Left cardiac atrium (tissue), 4 donors: ENCODE results near the gene MIF. TPM values are rescaled to one million over a fixed set of nuclear protein-coding genes. Genes with fewer than 3 reads are reported as not detected.
"Not testable (repeated sequence)": the region's sequence is repeated elsewhere in the genome, so short reads cannot be mapped to it uniquely, and the experiment has no call there.

ENCODE experiments used
- ATAC-seq, 2 donors: fragments of 200-7000 bp; cut with Tn5 transposase; one replicate each; pipeline ENCODE4 v1.9.1; 2020; ENCODE audit warnings: mild to moderate bottlenecking in 2 of 2, moderate library complexity in 2 of 2
- DNase-seq: peaks from one replicate; pipeline ENCODE4 v3.0.0-alpha.2; 2020
- intact Hi-C, 2 donors: fragments of 100-400 bp; cut with DNase I; formaldehyde crosslinking; loops; one replicate each; pipeline versions ENCODE4 v1.14.1 to v1.15.1; 2022 to 2023
- total RNA-seq, 2 donors: library from RNA; stranded (reverse); fragmentation: NEBNext Ultra II Directional; extraction: Animal tissue kit (Norgen Biotek cat#: 25700); gene quantifications; one replicate each; pipeline ENCODE4 v1.2.1, GENCODE V29; 2021
- donor health status: DM: no; HTN: yes; CAD: no.
- donor health status: DM: no; HTN: yes; CAD: no; lungs with severe emphysema.
- donor health status: DM: yes; HTN: yes; CAD: no.
- donor health status: Dilated cardiomyopathy.

The MIF gene
- total RNA-seq, 2 donors from 2014 or later = 292 to 347 TPM

DNA sequence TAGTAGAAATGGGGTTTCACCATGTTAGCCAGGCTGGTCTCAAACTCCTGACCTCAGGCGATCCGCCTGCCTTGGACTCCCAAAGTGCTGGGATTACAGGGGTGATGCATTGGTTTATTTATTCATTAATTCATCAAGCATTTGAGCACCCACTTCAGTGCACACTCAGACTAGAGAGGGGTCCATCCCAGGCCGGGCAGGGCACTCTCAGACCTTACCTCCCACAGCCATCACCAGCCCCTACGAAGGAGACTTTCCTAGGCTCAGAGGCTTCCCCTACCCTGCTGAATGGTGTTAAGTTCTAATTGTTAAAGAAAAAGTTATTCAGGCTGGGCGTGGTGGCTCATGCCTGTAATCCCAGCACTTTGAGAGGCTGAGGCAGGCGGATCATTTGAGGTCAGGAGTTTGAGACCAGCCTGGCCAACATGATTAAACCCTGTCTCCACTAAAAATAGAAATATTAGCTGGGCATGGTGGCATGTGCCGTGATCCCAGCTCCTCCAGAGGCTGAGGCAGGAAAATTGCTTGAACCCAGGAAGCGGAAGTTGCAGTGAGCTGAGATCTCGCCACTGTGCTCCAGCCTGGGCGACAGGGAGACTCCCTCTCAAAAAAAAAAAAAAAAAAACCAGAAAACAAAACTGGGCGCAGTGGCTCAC lies 29.6 kb upstream of the MIF start:
- ATAC-seq, intact Hi-C loops: not testable (repeated sequence)

DNA sequence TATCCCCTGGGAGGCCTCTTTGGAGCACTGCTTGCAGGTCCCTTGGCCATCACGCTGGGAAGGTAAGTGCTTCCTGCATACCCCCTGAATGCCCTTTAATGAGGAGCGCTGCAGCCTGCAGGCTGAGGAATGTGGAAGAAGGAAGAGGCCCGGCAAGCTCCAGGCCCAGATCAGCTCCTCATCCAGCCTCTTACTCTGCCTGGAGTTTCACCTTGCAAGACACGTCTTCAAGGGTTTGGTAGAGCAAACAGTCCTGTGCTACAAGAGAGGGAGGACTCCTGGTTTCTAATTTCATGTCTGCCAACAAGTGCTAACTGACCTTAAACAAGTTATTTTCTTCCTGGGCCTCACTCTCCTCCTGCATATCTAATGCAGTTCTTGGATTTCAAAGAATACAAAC lies 25.6 kb upstream of the MIF start:
- DNase-seq (no peak), ATAC-seq (no peak)
- intact Hi-C loops = no loop called here

More for the DNA sequence above, 29.6 kb upstream of the MIF start:
- not testable (repeated sequence) for DNase-seq

DNA sequence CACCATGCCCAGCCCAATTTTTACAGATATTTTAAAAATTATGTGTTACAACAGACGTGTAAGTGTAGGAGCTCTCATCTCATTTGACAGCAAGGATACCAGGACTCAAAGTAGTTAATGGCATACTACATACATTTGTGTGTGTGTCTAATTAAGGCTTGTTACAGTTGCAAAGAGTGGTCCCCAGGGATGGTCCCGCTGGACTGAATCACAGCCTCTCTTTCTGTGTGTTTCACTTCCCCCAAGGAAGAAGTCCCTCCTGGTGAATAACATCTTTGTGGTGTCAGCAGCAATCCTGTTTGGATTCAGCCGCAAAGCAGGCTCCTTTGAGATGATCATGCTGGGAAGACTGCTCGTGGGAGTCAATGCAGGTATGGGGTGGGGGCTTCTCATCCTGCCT lies 19.3 kb upstream of the MIF start:
- DNase-seq (no peak), ATAC-seq (no peak)
- intact Hi-C loops = loop anchor here in 1 of 2 donors (10.0 kb wide), 1 partner anchor 60 kb away; no protein-coding TSS in a partner anchor

DNA sequence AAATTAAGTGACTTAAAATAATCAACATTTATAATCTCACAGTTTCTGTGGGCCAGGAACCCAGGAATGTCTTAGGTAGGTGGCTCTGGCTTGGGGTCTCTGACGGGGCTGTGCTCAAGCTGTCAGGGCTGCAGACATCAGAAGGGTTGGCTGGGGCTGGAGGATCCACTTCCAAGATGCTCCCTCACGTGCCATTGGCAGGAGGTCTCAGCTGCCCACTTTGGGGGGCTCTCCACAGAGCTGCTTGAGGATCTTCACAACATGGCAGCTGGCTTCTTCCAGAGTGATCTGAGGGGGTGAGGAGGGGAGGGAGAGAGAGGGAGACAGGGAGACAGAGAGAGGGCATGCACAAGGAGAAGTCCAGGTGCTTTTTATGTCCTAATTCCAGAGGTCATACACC lies 18.4 kb upstream of the MIF start:
- DNase-seq (no peak), ATAC-seq (no peak)
- intact Hi-C loops = loop anchor here in 1 of 2 donors (10.0 kb wide), 1 partner anchor 59 kb away; no protein-coding TSS in a partner anchor

DNA sequence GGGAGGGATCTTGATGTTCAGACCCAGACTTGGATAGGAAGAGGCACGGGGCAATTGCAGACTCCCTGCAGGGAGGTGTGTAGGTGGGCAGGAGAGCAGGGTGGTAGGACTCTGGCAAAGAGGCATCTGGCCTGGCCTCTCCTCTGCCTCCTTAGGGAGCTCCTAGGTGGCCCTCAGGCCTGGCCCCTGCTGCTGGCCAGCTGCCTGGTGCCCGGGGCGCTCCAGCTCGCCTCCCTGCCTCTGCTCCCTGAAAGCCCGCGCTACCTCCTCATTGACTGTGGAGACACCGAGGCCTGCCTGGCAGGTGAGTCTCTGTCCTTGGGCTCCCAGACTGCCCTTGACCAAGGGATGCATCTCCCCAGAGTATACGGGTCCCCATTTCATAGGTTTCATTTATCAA lies 16.6 kb upstream of the MIF start:
- ATAC-seq (no peak), DNase-seq (no peak)
- intact Hi-C loops = loop anchor here in 1 of 2 donors (10.0 kb wide), 1 partner anchor 57 kb away; no protein-coding TSS in a partner anchor

DNA sequence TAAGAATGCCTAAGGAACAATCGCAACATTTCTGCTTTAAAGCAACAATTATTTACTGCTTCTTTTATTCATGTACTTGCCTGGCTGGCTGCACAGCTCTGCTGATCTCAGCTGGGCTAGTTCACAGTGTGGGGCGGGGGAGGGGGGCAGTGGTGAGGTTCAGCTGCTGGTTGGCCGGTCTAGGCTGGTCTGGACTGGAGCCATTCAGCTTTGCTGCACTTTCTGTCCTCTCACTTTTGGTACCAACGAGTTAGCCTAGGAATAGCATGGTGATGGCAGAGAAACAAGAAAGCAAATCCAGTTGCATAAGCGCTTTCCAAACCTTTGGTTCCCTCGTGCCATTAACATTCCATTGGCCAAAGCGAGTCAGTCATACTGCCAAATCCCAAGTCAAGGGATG lies 16.0 kb upstream of the MIF start:
- intact Hi-C loops = loop anchor here in 1 of 2 donors (10.0 kb wide), 1 partner anchor 57 kb away; no protein-coding TSS in a partner anchor
- no peak for DNase-seq
- peak; percentile 25 to 41 for ATAC-seq

DNA sequence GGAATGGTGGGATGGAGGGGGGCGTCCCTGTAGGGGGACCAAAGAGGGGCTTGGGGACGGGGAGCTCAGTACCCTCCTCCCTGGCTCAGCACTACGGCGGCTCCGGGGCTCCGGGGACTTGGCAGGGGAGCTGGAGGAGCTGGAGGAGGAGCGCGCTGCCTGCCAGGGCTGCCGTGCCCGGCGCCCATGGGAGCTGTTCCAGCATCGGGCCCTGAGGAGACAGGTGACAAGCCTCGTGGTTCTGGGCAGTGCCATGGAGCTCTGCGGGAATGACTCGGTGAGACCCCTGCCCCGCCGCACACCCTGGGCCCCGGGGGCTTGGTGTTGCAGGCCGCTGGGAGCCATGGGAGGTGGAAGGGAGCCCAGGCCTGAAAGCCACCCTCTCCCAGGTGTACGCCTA lies 11.8 kb upstream of the MIF start:
- DNase-seq (no peak), ATAC-seq (peak in 1 of 2 donors; percentile 23)
- intact Hi-C loops = no loop called here

DNA sequence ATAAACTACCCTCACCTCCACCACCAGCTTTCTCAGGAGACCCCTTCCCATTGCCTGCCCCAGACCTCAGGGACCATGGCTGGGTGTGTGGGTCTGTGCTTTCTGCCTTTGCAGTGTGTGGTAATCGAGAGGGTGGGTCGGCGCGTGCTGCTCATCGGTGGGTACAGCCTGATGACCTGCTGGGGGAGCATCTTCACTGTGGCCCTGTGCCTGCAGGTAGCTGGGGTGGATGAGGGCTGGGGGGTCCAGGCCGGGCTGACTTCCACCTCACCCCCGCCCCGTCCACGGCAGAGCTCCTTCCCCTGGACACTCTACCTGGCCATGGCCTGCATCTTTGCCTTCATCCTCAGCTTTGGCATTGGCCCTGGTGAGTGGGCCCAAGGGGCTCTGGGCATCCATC lies 10.5 kb upstream of the MIF start:
- DNase-seq (no peak), ATAC-seq (no peak)
- intact Hi-C loops = no loop called here

DNA sequence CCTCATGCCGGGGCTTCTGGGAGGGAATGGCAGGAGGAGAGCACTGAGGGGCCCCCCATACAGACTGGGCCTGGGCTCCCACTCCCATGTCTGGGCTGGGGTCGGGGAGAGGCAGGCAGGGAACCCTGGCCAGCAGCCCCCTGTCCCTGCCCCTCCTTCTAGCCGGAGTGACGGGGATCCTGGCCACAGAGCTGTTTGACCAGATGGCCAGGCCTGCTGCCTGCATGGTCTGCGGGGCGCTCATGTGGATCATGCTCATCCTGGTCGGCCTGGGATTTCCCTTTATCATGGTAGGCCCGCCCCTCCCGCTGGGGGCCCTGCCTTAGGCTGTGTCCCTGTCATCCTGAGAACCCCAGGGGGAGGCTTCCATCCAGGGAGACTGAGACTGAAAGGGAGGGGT lies 10.0 kb upstream of the MIF start:
- ATAC-seq (no peak), DNase-seq (no peak)
- intact Hi-C loops = no loop called here

DNA sequence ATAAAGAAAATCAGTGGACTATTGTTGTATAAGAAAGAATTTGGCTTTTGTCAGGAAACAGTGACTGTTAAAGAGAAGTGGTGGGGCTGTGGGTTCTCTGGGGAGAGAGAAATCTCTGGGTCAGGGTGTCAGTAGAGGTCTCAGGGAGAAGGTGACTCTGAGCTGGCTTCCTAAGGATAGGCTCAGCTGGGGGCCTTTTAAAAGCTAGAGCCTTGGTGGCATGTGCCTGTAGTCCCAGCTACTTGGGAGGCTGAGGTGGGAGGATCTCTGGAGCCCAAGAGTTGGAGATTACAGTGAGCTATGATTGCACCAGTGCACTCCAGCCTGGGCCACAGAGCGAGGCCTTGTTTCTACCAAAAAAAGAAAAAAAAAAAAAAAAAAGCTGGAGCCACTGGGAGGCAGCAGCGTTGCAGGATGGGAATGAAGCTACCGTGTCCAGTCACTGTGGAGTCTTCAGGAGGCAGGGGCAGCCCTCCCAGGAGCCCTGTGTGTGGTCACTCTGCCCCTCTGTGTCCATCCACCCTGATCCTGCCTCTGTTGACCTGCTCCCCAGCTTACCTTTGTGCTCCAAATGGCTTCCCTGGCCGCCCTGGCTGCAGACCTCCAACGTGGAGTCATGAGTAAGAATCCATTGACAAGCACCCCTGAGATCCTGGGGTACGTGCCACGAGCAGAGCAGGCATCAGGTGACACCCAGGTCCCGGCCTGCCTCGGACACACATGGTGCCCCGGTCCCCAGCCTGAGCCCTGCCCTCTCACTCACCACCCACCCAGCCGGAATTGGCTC lies 5.4 kb upstream of the MIF start:
- DNase-seq (no peak), ATAC-seq (peak in 1 of 2 donors; percentile 18)
- intact Hi-C loops = no loop called here

DNA sequence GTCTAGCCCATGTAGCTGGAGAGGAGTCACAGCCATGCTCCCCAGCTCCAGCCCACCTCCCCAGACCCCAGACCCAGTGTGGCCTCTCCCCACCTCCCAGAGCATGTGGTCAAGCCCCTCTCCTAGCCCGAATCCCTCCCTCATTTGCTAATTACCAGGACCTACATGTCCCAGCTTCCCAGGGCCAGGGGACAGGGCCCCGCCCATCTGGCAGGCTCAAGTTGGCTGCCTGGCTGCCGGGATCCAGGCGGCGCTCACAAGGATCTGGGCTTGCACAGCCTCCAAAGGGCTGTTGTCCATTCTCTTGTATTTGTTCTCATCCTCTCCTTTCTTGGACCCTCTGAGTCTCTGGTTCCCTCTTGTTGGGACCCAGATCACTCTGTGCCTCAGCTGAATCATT lies 4.6 kb upstream of the MIF start:
- intact Hi-C loops = no loop called here
- ATAC-seq = no peak
- DNase-seq = peak; percentile 54

DNA sequence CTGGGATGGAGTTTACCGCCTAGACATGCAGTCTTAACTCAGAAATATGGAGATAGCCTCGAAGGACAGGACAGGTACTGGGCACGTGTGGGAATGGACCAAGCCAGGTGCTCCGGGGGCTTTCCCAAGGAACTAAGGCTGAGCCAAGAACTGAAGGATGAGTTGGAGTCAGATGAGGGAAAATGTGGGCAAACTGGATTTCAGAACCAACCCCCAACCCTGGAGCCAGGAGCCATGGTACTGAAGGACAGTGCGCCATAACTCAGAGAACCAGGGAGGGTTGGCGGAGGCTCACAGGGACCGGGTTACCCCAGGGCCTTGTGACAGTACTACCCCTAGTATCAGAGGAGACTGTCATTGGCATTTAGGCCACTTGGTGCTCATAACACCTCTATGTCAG lies 2.5 kb upstream of the MIF start:
- DNase-seq (no peak), ATAC-seq (no peak)
- intact Hi-C loops = no loop called here

DNA sequence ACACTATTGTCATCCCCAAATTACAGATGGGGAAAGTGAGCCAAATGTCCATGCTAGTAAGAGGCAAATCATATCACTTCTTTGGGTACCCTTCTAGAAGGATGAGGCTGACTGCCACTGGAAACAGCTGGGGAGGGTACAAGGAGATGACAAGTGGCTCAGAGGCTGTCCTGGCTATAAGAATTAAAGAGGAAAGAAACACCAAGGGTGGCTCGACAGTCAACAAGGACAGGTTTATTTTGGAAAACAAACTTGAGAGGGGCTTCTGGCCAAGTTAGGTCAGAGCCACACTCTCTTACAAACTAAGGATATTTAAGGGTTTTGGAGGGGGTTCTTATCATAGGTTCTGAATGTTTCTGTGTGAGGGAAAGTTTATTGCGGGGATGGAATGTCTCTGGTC lies 2.1 kb upstream of the MIF start:
- intact Hi-C loops = no loop called here
- no peak for DNase-seq
- no peak for ATAC-seq

DNA sequence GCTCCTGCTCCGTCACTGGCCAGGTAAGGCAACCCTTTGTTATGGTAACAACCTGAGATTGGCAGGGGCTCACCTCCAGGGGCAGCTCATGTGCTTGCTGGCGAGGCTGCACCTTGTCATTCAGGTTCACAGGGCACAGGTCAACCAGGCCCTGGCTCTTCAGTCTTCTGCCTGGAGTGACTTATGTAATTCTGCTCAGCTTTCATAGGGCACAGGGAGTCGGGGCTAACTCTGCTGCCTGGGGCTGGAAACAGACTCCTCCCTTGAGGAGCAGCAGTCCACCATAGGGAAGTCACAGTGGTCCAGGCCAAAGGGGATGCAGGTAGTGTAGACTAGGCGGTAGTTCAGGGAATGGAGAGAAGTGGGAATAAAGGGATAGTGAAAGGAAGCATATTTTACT lies 1.5 kb upstream of the MIF start:
- intact Hi-C loops = no loop called here
- ATAC-seq (no peak), DNase-seq (no peak)

DNA sequence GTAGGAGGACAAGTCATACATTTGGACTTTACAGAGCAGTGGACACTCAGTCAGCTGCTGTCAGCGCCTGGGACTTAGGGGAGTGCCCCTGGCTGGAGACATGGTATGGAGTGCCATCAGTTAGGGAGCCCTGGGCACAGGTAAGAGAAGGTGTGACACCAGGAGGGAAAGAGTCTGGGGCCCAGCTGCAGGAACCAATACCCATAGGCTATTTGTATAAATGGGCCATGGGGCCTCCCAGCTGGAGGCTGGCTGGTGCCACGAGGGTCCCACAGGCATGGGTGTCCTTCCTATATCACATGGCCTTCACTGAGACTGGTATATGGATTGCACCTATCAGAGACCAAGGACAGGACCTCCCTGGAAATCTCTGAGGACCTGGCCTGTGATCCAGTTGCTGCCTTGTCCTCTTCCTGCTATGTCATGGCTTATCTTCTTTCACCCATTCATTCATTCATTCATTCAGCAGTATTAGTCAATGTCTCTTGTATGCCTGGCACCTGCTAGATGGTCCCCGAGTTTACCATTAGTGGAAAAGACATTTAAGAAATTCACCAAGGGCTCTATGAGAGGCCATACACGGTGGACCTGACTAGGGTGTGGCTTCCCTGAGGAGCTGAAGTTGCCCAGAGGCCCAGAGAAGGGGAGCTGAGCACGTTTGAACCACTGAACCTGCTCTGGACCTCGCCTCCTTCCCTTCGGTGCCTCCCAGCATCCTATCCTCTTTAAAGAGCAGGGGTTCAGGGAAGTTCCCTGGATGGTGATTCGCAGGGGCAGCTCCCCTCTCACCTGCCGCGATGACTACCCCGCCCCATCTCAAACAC lies 850 bp upstream of the MIF start:
- intact Hi-C loops = no loop called here
- ATAC-seq (no peak), DNase-seq (no peak)

DNA sequence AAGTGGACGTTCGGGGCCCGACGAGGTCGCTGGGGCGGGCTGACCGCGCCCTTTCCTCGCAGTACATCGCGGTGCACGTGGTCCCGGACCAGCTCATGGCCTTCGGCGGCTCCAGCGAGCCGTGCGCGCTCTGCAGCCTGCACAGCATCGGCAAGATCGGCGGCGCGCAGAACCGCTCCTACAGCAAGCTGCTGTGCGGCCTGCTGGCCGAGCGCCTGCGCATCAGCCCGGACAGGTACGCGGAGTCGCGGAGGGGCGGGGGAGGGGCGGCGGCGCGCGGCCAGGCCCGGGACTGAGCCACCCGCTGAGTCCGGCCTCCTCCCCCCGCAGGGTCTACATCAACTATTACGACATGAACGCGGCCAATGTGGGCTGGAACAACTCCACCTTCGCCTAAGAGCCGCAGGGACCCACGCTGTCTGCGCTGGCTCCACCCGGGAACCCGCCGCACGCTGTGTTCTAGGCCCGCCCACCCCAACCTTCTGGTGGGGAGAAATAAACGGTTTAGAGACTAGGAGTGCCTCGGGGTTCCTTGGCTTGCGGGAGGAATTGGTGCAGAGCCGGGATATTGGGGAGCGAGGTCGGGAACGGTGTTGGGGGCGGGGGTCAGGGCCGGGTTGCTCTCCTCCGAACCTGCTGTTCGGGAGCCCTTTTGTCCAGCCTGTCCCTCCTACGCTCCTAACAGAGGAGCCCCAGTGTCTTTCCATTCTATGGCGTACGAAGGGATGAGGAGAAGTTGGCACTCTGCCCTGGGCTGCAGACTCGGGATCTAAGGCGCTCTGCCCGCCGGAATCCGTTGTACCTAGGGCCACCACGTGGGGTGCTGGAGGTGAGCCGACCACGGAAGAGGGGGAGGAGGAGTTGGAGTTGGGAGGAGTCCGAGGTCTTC lies 771 bp downstream of the MIF start:
- intact Hi-C loops = no loop called here

DNA sequence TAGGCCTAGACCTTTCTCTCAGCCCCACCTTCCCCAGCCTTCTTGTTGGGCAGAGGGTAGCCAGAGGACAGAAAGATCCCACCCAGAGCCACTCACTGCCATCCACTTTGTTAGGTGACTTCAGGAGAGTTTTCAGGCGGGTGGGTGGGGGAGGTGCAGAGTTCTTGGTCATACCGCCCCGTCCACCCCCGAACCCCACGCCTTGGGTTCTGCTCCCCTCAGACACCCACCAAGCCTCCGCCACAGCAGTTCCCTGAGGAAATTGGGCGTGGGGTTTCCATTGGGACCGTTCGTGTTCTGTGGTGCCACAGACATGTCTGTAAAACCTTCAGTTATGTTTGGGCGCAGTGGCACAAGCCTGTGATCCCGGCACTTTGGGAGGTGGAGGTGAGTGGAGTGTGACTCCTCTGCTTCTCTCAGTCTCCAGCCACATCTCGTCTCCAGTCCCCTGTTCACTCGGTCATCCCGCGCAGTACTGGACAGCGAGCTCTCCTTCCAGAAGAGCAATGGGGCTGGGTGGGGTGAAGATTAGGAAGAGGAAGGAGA lies 1.5 kb downstream of the MIF start:
- intact Hi-C loops = no loop called here
- ATAC-seq (no peak), DNase-seq (no peak)

More for the DNA sequence above, 771 bp downstream of the MIF start:
- ATAC-seq (peak; percentile 56 to 60), DNase-seq (peak; percentile 83)

DNA sequence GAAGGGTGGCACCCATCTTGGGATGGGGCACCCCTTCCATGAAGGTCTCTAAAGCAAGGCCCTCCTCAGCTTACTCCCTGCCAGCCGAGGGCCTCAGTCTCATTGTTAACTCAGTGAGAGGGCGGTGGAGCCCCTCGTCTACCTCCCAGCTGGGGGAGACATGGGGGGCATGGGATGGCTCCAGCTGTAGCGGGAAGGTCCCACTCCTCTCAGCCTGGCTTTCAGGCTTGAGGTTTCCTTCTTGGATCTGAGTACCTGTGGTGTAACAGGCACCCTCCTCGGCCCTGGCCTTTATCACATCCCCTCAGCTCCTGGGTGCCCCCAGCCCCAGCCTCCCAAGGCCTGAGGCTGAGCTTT lies 2.0 kb downstream of the MIF start:
- DNase-seq = no peak
- intact Hi-C loops = no loop called here
- no peak for ATAC-seq
